HG02938 (cell line): Measurements from ENCODE around the gene REG3A.

ENCODE experiments used
- ATAC-seq: cut with Tn5 transposase; IDR thresholded peaks from one replicate; pipeline ENCODE4 v1.9.1; 2021; ENCODE audit warnings: mild to moderate bottlenecking, moderate library complexity; ENCODE audit not compliant: unreplicated experiment

Gene REG3A

GRCh38 chr2:79122676-79123075, 36.9 kb downstream of the REG3A start:
- no peak for ATAC-seq

- no peak for ATAC-seq
Measured at GRCh38 chr2:79120194-79120713, 39.3 kb downstream of the REG3A start, which contains the start of gene REG1A. Gene REG1A, plus strand, starts transcription at chr2:79120488. Its CDS starts 374 bp downstream, at chr2:79120862.

GRCh38 chr2:79116997-79117928, 42.3 kb downstream of the REG3A start:
- ATAC-seq: no peak

- ATAC-seq: no peak
Measured at GRCh38 chr2:79114797-79115494, 44.6 kb downstream of the REG3A start.

GRCh38 chr2:79112269-79112668, 47.3 kb downstream of the REG3A start:
- ATAC-seq: no peak
